Islet of Langerhans (tissue), 1 donor: Measurements from ENCODE around the gene NOB1.

Experiments
- FAIRE-seq: peaks from one replicate; lab custom pipeline; 2011; peaks lifted over from hg19 to GRCh38; lab: Jason Lieb, UNC

The NOB1 gene

DNA sequence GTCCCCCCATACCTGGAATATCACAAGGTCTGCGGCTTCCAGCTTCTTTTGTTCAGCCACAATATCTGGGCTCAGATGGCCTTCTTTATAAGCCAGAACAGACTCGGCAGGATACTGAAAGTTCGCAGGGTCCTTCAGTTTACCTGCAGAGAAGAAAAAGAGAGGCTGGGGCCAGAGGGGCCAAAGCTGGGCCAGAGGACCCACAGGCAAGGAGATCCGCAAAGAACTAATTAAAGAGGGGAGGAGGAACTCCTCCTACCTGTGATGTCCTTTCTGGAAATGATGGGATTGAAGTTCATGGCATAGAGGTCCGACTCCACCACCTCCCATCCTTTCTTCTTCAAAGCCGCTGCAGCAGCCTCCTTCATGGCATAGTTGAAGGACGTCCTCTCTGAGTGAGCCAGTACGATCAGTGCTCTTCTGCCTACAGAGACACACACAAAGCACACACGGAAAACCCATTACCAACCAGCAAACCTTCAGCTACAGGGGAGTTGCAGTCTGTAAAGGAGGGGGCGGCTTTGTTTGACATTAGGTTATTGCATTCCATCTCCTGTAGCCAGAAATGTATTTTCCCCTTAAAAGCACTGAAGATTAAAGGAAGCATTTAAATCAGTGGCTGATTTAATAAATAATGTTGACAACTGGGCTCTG, 36.5 kb downstream of the NOB1 start:
- no peak for FAIRE-seq

DNA sequence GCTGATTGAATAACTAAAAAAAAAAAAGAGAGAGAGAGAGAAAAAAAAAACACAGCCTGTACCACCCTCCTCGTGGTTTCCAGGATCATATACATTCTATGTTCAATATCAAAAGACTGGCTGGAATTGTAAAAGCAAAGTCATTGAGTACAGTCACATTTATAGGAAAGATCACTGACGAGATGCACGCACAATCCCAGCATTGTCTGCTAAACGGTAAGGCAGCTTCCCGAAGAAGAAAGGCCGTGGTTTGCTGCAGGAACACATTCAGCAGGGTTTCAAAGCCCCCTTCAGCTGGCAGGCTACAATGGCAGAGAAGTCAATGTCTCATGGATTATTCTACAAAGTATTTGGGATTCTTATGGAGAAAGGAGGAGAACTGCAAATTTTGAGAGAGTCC, 37.7 kb downstream of the NOB1 start:
- FAIRE-seq = no peak

DNA sequence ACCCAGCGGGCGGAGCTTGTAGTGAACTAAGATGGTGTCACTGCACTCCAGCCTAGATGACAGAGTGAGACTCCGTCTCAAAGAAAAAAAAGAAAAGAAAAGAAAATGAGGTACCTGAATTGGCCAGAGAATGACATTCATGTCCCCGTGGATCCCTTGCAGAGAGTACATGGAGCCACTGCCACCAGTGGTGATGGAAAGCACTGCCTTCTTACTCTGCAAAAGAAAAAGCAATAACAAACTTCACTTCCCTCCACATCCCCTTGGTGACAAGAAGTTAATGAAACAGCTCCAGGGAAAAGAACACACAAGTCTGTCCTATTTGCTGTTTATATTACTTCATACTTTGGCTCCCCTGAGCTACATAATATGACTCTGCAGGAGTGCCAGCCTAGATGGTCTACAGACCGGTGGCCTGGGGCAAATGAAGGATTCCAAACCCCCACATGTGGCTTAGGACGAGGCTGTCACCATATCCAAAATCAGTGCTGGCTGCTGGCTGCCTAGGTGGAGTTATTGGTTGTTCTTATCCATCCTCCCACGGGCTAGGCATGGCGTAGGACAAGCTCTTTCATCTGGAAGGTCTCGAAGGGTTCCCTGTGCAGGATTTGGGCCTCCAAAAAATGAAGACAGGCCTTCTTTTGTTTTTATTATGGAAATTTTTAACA, 41.7 kb downstream of the NOB1 start:
- no peak for FAIRE-seq

DNA sequence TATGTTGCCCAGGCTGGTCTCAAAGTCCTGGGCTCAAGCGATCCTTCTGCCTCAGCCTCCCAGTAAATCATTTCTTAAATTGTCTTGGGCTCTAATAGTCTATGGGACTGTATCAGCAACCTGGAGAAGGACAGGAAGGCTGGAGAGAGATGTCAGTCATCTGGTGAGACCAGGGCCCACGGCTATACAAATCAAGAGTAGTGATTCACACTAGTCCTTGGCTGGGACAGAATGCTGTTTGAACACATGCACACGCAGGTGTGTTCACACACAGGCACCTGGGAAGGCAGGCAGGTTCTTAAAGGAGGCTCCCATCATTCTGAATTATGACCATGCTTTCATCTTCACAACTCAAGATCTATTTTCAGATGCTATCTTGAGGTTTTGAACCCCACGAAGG, 42.4 kb downstream of the NOB1 start:
- no peak for FAIRE-seq

DNA sequence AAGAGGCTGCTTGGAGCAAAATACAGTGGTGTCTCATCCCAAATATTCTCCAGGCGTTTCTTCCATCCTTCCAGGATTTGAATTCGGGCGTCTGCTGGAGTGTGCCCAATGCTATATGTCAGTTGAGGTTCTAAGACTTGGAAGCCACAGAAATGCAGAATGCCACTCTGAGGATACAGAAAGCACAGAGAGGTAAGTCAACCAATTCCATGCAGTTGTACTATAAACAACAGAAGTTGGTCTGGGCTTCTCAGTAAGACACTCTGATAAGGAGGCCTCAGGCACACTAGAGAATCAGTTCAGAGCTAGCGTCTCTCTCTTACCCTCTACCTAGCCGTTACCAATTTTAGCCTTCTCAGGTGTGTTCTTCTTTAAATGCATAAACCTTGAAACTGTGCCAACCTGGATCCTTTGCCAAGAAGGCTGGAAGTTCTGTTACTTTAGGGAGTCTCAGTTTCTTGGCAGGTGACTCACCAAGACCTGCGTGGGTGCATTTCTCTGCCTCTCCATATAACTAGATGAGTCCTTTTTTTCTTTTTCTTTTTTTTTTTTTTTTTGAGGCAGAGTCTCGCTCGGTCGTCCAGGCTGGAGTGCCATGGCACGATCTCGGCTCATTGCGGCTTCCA, 43.5 kb downstream of the NOB1 start:
- FAIRE-seq = no peak

DNA sequence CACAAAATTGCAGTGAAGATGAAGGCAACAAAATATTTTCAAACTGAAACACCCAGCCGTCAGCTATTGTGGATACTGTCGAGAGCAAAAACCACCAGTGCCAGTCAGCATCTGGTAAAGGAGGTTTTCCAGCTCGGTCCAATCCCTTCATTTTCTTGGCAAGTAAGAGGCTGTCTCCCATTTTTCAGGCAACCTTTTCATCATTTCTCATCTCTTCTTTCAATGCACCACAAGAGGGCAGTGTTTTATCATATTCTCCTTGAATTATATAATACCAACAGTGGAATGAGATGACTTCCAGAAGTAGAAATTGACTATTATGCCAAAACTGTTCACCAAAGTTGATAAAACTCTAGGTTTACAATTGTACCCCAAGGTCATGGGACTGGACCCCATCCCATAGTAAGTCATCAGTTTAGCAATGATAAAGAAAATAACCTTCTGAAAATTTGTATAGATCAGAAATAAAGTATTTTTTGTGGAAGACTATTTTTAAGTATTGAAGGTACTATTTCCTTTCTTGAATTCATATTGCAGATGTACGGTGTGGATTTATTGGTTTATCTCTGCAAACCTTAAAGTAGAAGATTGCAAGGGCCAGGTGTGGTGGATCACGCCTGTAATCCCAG, 45.2 kb downstream of the NOB1 start:
- peak; percentile 93 for FAIRE-seq

DNA sequence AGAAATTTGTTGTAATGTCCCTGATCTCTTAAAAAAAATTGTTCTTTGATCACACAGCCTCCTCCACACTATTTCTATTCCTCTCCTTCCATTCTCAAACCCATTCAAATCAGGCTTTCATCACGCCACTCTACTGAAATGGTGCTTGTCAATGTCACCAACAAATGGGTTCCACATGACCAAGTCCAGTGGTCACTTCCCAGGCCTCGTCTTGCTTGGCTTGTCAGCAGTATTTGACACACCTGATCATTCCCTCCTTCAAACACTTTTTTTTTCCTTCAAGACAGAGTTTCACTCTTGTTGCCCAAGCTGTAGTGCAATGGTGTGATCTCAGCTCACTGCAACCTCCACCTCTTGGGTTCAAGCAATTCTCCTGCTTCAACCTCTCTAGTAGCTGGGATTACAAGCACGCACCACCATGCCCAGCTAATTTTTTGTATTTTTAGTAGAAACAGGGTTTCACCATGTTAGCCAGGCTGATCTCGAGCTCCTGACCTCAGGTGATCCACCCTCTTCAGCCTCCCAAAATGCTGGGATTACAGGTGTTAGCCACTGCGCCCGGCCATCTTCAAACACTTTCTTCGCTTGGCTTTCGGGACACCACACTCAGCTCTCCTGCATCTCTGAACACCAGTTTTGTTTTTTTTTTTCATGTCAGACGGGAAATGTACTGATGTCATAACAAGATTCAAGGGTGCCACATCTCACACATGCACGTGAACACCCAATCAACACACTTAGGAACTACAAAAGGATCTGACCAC, 46.6 kb downstream of the NOB1 start:
- no peak for FAIRE-seq

DNA sequence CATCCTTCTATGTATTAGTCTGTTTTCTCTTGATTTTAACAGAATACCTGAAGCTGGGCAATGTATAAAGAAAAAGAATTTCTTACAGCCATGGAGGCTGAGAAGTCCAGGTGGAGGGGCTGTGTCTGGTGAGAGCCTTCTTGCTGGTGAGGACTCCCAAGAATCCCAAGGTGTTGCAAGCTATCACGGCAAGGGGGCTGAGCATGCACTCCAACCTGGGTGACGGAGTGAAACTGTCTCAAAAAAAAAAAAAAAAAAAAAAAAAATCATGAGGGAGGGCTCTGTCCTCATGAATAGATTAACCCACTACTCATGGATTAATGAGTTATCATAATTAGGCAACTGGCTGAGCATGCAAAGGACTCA, 47.8 kb downstream of the NOB1 start:
- no peak for FAIRE-seq

DNA sequence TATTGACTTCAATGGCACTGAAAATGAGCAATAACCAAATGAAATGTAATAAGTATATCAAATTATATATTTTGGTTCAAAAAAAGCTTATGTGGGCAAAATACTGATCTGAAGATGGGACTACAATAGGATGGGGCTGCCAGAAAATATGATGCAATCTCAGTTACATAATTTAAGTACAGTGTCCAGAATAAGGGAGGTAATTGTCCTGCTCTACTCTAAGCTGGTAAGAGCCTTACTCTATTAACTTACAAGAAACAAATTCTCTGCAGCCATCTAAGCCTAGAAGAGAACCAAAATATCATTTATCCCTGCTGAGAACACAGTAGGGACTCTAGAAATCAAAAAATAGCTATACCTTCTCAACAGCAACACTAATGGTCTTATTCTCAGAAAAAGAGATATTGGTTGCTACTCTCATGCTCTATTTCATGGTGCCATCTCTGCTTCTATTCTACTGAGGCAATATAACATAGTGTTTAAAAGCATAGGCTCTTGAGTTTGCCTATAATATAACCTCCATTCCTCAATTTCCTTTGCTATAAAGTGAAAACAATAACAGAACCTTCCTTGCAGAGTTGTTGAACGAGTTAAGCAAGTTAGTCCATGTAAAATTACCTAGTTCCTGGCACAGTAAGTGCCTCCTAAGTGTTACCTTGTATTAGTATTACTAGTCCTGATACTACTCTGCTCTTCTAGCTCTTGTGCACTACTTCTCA, 48.3 kb downstream of the NOB1 start:
- FAIRE-seq = no peak

DNA sequence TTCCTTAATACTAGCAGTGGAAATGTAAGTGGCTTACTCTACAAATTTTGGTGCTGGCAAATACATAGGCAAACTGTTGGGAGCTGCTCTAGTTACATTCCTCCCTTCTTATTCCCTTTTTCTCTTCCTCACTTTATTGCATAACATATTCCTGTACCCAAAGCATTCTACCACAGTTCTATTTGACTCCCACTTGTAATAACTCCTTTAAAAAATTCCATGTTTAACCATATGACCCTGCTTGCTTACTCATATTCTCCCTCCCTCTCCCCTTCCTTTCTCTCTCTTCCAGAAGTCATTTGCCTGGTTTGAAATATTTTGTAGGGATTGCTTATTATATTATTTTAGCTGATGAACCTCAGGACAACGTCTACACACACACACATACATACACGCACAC, 51.1 kb downstream of the NOB1 start:
- FAIRE-seq = no peak

DNA sequence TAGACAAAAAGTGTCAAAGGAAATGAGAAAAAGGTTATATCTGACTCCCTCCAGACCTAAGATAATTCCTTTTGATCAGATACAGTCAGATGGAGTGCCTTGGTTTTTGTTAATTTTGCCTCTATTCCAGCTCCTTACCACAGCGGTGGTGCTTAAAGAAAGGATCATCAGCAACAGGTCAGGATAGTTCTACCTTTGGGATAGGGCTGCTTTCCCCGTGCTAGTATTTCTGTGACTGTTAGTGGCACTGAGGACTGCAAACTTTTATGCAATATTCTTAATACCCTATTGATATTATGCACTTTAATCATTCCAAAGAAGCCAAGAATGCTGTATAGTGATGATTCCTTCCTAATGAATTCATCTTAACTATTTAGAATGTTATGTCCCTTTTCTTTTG, 52.9 kb downstream of the NOB1 start:
- FAIRE-seq = no peak

DNA sequence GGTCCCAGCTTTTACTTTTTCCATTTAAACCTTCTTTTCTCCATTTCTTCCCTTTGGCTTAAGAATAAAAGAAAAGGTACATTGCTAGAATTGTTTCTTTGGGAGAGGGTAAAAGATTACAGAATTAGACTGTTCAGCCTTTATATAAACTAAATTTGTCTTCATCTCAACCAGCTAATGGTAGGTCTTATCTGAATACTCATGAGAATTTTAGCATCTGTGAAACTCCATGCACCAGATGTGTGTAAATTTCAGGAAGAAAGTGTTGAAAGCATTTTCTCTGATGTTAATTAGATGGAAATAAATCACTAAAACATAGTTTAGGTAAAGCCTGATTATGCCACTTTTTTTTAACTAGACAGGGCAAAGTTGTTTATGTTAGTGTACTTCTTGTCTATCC, 53.3 kb downstream of the NOB1 start:
- FAIRE-seq = no peak

DNA sequence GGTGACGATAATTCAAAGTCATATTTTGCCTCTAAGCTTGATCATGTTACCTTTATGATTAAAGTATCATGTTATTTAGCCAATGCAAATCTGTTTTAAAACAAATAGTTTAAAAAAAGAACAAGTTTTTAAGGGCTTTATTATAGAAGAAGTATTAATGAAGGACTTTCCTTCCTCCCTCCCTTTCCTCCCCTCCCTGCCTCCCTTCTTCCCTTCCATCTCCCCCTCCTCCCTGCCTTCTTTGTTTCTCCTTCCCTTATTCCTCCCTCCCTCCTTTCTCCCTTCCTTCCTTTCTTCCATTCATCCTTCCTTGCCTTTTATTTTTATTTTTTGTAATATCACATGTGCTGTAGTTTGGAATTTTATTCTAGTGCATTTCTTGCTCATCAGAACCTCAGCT, 54.8 kb downstream of the NOB1 start:
- FAIRE-seq = no peak

DNA sequence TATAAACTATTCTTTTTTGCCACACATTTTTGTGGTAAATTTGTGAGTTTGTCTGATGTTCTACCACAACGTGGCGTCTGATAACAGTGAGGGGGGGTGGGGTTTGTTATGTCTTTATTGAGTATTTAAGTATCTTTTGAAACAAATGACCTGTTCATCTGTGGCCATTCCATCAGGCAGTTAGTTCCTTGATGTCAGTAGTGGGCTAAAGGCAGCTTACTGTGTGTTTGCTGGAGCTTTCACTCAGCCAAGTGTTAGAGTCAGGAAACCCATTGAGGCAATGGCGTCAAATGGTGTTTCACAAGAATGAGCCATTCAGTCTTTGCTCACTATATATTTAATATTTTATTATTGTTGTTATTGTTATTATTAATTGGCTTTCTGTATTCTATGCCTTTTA, 56.3 kb downstream of the NOB1 start:
- no peak for FAIRE-seq

DNA sequence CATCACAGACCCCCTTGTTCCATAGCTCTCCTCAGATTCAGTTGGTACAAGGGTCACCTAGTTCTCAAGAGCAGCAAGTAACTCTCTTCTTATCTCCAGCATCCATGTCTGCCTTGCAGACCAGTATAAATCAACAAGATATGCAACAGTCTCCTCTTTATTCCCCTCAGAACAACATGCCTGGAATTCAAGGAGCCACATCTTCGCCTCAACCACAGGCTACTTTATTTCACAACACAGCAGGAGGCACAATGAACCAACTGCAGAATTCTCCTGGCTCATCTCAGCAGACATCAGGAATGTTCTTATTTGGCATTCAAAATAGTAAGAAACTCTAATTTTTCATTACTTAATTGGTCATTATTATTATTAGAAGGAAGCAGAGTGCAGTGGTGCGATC, 60.8 kb downstream of the NOB1 start:
- FAIRE-seq = no peak

DNA sequence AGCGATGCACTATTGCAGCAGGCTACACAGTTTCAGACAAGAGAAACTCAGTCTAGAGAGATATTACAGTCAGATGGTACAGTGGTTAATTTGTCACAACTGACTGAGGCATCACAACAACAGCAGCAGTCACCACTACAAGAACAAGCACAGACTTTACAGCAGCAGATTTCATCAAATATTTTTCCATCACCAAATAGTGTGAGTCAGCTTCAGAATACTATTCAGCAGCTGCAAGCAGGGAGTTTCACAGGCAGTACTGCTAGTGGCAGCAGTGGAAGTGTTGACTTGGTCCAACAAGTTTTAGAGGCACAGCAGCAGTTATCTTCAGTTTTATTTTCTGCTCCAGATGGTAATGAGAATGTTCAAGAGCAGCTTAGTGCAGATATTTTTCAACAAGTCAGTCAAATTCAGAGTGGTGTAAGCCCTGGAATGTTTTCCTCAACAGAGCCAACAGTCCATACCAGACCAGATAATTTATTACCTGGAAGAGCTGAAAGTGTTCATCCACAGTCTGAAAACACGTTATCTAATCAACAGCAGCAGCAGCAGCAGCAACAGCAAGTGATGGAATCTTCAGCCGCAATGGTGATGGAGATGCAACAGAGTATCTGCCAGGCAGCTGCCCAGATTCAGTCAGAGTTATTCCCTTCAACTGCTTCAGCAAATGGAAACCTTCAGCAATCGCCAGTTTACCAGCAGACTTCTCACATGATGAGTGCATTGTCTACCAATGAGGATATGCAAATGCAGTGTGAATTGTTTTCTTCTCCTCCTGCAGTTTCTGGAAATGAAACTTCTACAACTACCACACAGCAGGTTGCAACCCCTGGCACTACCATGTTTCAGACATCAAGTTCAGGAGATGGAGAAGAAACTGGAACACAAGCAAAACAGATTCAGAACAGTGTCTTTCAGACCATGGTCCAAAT, 62.5 kb downstream of the NOB1 start:
- no peak for FAIRE-seq
